CD4-positive, alpha-beta T cell treated with Interleukin-12 subunit alpha and Interleukin-12 subunit beta, for 1 hour (primary cell): ENCODE results near the gene MED9.

Experiments
- DNase-seq: peaks from one replicate; pipeline ENCODE4 v3.0.0-alpha.2; 2020

MED9 gene

DNA sequence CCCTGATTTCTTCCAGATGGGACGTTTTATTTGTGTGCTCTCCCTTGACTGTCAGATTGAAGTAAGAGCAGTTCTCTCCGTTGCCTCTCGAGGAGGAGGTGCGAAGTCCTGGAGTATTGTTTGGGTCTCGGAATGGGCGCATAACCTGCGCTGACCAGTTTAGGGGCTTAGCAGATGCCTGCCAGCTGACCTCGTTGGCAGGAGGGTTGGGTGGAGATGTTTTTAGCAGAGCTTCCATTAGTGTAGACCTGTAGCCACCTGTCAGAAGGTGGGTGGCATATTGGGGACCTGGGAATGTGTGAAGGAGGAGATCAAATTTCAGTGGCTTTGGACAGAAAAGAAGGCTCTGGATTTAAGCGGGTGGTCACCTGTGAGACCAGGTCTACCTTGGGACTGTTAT, 15.8 kb downstream of the MED9 start:
- DNase-seq, result no peak

DNA sequence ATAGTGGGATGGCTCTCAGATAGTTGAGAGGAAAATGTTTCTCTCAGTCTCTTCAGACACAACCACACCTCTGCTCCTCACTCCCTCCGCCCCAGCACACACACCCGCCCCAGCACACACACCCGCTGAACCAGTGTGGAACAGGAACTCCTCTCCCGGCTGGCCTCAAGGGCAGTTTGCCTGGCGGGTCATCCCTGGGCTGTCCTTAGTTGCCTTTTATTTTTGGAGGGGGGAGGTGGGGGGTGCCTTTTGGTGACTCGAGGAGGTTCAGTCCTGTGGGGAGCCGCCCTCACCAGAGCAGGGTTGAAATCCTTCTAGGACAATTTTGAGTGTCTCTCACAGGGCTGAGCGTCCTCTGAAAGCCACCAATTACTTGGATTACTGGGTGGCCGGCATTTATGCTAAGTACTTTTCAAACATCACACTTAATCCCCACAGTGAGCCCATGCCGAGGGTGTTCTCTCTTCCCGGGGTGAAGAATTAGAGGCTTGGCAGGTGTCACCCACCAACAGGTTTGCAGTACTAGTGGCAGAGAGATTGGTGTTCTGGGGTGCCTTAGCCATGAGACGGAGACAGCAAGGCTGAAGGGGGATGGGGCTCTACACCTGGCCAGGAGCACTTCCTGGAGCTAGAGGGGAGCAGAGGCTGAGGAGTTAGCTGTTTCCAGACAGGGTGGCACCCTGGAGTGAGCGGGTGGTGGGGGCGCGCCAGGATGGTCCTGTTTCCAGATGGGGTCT, 16.6 kb downstream of the MED9 start:
- DNase-seq, result no peak

DNA sequence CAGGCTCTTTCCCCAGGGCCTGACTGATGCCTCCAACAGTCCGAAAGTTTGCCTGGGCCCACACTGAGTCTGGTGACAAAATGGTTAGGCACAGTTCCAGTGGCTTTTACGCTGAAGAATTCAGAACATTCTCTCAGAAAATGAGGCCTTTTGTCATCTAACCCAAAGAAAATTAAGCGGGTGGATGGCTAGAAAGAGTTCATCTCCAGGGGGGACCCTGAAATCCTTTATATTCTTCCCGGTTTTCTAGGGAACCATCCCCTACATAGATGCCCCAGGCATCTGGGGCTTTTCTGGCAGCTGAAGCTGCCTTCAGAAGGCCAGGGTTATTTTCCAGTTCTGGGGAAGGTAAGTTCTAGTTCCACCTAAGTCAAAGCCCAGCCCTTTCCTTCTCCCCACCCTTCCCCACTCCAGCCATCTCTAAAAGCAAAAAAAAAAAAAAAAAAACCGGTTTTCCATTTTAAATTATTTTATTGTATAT, 17.2 kb downstream of the MED9 start:
- no peak for DNase-seq

DNA sequence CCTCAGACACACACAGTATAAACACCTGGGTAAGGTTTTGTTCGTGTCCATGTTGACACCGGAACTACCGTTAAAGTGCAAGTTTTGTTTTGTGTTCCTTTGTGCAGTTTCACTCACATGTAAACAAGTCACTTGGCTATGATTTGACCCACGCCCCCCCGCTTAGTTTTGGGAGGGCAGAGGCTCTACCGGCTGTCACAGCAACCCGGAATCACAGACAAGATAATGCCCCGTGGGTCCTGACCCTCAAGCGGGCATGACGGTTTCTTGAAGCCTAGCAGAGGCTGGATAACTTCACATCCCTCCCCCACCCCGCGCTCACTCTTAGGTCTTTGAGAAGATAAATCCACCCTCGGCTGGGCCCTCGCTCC, 17.7 kb downstream of the MED9 start:
- no peak for DNase-seq

DNA sequence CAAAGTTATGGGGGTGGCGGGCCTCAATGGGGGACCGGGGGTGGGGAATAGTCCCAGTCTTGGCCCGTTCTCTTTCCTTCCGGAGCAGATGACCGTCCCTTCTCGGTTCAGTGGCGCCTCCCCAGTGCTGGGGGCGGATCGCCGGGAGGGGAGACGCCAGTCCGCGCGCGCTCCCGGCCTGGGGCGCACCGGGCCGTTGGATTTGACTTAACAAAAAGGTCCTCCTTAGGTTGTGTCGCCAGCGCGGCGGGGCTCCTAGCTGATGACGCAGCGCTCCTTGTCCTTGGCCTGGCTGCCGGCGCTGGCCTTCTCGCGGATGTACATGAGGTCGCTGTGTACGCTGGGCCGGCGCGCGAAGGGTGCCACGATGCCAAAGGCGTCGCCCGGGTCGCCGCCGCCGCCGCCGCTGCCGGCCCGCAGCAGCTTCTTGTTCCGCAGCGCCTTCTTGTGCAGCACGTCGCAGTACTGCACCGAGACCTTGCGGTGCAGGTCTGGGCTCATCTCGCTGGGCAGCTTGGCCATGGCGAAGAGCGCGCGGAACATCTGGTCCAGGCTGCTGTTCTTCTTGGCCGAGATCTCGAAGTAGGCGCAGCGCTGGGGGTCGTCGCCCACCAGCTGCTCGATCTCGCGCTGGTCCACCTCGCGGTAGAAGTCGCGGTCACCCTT, 18.2 kb downstream of the MED9 start:
- no peak for DNase-seq

DNA sequence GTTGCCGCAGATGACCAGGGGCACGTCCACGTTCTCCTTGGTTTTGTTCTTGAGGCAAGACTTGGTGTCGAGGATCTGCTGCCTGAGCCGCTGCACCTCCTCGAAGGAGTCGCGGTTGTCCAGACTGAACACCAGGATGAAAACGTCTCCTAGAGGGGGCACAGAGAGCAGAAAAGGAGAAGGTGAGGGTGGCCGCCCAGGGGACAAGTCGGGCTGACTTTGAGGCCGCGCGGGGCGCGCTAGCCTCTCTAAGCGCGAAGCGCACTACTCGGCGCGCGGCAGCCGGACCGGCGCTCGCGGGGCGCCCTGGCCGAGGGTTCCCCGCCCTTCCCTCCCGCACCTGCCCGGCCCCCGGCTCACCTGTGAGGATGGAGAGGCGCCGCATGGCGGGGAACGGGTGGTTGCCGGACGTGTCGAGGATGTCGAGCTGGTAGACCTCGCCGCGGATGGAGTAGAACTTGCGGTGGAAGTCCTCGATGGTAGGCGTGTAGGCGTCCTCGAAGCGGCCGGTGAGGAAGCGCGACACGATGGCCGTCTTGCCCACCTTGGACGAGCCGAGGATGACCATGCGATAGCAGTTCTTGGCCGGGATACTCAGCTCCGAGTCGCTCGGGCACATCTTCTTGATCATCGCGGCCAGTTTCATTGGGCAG, 18.9 kb downstream of the MED9 start:
- peak; percentile 24 for DNase-seq

DNA sequence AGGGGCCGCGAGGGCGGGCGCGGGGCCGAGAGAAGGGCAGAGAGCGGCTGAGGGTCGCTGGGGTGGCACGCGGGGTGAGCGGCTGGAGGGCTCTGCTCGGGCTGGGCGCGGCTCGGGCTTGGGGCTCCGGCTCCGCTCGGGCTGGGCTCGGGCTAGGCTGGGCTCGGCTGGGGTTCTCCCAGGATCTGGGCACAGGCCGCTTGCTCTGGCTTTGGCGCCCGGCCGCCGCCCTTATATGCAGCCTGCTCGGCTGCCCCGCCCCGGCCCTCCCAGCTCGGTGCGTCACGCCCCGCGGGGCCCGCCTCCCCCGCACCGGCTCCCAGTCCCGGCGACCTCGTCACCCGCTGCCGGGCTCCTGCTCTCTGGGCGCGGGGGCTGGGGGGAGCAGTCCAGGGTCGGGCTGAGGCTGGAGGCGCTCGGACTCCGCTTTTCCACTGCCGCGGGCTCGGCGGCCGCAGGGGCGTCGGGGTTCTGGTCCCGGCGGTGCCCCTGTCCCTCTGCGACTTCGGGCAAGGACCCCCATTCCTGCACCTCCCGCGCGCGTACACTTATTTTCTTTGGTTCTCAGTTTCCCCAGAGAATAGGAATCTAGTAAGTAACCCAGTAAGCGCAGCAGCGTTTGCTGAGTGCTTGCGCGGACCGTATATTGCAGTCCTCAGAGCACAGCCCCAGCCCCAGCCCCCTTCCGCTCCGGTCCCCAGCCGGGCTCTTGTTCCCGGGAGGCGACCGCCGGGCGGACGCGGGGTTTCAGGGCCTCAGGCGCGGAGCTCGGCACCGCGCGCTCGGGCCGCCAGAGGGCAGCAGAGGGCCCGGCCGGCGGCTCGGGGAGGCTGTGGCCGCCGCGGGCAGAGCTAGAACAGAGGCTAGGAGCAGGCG, 19.6 kb downstream of the MED9 start, which contains the start of gene RASD1:
RASD1 (minus strand) TSS at position 207 of the 876 bp plus-strand sequence. CDS start 214 bp downstream, outside the sequence.
- DNase-seq, result peak; percentile 84

DNA sequence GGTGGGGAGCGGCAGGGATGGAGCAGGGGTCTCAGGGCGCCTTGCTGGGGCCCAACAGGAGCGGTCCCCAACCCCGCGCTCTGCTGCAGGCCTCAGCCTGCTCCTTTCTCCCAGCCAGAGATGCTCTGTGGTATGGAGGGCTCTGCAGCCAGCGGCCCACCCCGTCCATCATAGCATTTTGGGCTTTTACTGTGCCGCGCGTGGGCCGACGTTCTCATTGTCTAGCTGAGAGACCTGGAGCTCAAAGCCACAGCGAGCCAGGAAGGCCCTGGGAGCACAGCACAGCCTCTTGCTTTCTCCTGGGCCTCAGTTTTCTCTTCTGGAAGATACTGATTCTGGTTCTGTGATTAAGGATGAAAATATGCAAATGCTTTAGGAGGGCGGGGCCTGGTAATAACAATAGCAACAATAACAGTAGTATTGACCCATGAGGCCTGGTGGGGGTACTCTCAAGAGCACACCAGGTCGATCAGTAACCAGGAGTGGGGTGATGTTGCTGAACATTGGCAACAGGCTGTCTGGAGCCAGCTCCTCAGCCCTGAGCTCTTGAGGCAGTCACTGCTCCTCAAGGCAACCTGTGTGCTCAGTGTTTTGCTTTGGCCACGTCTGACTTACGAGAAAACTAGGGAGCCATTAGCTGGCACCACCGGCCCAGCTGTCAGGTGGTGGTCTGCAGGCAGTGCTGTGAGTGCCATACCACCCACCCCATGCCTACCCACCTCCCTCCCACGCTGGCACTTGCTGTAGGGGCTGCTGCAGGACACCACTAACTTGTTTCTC, 20.5 kb downstream of the MED9 start:
- DNase-seq, result no peak

DNA sequence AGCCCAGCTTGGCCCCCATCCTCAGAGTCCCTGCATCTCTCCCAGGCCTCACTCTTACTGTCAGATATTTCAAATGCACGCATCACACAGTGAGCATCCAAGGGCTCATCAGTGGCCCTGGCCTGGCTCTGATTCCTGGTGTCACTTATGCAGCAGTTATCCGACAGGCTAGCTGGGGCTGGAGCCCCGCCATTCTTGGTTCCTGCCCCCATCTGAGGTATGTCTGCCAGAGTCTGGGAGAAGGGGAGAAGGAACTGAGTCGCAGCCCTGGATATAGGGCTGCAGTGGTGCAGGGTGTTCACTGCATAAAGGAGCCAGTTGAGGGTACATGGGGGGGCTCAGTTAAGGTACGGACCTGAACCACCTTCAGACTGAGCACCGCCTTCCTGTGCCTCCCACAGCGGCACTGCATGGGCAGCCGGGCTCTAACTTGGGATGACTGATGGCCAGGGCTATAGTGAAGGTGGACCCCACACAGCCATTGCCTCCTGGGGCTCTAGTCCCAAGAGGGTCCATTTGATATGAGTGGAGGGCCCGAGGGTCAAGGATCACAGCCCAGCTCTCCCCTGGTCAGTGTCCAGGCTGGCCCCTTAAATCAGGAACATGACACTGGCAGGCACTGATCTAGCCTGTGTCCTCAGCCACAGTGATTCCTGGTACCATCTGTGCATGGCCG, 21.2 kb downstream of the MED9 start:
- DNase-seq, result no peak

DNA sequence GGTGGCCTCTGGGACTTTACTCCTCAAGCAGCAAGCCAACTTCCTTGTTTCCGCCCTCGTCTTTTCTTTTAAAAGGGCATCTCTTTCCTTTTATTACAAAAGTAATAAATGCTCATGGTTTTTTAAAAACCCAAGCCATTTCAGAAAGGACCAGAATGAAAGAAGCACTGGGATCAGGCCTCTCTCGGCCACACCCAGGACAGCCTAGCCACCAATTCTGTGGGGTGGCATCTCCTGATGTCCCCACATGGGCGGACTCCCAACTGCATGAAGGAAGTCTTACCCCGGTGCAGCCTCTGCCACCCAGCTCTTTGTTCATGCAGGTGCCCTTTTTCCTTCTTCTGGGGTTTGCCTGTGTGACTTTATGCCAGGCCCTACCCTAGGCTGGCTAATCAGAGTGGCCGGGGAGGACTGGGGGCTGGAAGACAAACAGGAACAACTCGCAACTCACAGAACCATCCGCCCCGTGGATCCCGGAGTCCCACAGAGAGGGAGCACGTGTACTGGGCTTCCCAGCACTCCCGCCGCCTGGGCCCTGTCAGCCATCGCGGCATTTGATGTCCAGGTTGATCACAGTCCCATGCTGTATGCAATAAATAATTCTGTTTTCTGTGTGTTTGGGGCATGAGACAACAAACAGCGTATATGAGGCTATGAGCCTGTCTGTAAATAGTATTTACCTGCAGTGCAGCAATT, 22.0 kb downstream of the MED9 start:
- no peak for DNase-seq

DNA sequence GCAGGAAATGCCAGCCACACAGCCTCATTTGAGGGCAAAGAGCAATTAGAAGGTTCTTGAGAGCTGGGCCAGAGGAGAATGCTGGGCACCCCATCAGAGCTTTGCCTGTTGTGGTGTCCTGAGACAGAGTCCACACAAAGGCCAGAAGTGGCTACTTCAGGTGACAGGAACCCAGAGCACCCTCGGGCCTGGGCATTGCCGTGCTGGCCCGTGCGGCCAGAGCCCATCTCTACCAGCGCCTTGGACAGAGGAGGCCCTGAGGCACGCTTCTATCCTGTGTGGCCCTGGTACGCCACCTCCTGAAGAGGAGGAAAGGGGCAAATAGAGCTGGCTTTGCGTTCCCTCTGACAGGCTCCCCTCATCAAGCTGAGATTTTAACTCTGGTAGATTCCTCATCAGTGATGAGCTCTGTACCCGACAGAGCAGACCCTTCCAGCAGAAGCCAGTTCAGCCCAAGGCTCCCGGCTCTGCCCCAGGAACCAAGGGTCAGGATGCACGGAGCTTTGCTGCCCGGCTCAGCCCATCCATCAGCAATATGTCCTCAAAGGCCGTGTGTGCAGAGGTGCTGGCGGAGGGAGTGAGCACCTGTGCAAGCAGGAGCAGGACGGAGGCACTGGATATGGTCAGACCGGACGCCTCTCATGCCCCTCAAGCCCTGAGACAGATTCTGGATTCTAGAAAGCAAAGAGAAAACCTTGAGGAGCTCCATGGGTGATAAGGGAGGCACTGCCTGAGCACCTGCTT, 22.8 kb downstream of the MED9 start:
- DNase-seq, result no peak

DNA sequence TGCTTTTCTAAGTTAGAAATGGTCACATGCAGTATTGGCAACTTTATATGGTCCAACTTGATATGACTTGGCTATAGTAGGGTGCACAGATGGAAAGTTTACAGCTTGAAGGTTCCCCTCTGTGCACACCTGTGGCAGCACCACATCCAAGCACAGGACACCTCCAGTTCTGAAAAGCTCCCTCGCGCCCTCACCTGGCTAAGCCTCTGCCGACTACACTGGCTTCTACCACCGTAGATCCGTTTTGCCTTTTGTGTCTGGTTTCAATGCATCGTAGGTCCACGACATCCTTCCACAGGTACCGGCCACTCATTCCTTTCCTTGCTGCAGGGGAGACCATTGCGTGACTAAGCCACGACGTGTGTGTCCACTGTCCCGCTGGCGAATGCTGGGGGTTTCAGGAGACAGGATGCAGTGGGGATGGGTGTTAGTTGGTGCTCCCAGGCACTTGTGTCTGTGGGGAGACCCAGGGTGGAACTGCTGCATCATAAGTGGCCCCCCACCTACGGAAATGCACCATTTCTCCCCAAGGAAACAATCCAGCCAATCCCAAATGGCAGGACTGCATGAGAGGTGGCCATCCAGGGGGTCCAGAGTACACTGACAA, 24.3 kb downstream of the MED9 start:
- DNase-seq, result no peak

DNA sequence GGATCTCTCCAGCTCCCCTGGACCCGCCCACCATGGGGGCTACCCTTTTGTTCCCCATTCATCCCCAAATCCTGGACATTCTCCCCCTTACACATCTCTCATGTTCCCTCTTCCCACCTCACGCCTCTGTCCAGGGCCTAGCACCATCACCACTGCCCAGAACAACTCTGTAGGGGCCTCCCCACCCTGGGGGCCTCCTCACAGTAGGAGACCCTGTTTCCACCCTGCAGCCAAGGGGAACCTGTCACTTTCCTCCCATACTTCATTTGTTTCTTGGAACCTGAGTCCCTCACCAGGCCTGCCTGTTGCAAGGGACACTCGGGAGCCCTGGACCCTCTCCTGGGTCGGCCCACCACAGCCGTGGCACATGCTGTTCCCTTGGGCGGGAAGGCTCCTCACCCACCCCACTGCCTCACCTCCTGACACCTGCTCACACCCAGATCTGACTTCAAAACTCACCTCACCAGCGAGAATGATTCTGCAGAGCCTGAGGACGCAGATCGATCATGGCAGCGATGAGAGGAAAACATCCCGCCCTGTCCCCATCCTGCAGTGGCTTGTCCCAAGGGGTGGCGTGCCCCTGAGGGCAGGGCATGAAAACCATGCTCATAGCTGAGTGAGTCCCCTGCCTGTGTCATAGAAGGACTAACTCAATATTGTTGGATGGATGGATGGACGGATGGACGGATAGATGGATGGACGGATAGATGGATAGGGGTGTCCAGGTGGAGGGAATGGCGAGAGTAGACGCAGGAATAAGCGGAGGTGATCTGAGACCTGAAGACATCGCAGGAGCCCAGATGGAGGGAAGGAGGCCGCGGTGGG, 26.2 kb downstream of the MED9 start:
- DNase-seq, result no peak

DNA sequence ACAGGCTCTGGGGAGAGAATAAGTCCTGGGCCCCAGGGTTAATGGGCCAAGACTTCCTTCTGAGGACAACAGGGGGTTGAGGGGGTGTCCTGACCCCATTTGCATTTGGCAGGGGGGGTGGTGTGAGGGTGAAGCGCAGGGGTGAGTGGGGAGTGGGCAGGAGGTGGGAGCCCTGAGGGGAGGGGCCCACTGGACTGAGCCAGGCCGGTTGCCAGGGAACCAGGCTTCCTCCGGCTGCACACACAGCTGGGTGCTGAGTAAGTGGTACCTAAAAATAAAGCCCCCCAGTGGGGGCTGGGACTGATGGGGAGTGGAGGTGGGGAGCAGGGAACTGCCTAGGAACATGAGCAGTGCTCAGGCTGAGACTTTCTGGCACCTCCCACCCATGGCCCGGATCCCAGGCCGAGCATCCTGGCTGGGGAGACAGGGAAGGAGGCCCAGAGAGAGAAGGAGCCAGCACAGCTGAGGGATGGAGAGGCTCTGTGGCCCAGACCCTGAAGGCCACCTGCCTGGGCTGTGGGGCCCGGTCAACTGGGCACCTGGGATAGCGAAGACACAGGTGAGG, 26.8 kb downstream of the MED9 start:
- DNase-seq, result no peak

DNA sequence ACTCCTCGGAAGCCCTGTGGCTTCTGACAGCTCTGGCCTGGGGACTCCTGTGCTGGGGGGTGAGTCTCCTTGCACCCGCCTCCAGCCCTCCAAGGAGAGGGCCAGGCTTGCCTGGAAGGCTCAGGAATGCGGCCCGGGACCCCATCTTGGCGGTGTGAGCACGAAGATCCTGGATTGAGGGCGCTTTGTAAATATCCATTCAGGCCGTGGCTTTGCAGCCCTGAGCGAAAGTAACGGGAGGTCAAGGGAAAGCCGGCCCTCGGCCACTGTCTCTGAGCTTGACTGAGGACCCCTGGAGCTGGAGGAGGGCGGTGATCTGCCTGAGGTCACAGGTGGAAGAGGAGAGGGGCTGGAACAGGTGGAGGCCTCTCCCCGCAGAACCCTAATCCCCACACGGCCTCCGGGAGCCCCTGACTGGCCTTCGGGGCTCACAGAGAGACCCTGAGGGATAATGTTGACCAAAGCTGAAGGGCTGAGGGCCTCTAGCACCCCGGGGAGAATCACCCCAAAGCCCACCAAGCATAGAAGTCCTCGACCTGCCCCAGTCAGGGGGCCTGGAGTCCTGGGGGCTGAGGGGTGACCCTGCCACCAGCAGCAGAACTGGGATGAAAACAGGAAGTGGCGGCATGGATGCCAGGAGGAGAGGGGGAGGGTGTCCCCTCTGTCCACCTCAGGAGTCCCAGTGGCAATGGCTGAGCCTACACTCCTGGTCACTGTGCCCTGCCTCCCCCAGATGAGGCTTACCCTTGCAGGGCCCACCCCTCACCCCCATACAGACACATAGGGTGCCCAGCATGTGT, 27.7 kb downstream of the MED9 start:
- no peak for DNase-seq

DNA sequence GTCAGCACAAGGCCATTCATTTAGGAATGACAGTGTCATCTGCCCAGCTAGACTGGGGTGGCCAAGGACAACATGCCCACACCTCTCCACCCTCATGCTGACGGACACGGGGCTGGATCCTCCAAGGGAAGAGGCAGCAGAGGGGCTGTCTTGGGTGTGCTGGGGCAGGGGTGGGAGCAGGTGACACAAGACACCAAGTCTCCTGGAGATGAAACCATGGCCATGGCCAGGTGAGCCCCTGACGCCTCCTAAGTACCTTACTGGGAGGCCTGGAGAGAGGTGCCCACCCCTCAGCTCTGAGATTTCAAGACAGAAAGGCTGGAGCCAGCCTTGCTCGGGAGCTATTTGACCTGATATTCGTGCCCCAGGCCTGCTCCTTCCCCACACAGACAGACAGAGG, 28.4 kb downstream of the MED9 start:
- no peak for DNase-seq

DNA sequence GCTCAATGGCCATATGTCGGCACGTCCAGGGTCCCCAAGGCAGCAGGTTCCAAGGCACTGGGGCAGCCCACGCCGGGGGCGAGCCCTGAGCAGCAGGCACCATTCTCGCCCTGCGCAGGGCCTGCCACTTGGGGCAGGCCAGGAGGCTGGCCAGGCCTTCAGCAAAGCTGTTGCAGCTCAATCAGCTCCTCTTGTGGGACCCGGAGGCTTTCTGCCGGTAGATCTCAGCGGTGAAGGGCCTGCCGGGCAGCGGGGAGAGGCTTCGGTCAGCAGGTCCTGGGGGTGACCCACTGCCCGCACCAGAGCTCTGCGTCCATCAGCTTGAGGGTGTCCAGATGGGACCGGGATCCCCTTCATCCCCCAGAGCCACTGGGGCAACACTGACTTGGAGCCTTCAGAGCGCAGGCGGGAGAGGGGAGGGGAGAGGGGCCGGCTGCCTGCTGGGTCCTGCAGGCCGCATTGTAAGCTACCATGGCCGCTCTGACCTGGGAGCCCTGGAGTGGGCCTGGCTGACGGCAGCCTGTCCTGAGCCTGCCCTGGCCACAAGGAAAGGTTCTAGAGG, 28.9 kb downstream of the MED9 start:
- no peak for DNase-seq
